Natural killer cell (primary cell): Measurements from ENCODE around the gene GATAD2A. TPM values are rescaled to one million over a fixed set of nuclear protein-coding genes. Genes with fewer than 3 reads are reported as not detected.

Experiments used
- ATAC-seq, 3 donors: fragments of 150-1000 bp in 2 of 3; fragments of 200-7000 bp in 1 of 3; cut with Tn5 transposase; 1 replicate in 1 of 3; 2 replicates in 2 of 3; pipeline ENCODE4 v1.10.0; 2021; ENCODE audit warnings: mild to moderate bottlenecking in 2 of 3, moderate library complexity in 2 of 3
- DNase-seq, 2 donors: peaks; one replicate each; pipeline versions ENCODE4 v3.0.0 to v3.0.0-alpha.2; 2013 to 2021; ENCODE audit warnings: mixed read lengths in 1 of 2
- H3K27ac ChIP-seq: one replicate; pipeline ENCODE4 v1.5.1; 2013; ENCODE audit warnings: mild to moderate bottlenecking, low read length
- H3K27me3 ChIP-seq: one replicate; pipeline ENCODE4 v1.6.1; 2013; ENCODE audit warnings: low read length; ENCODE audit not compliant: control insufficient read depth, insufficient read depth
- H3K36me3 ChIP-seq: one replicate; pipeline ENCODE4 v1.6.1; 2013; ENCODE audit warnings: low read length; ENCODE audit not compliant: control insufficient read depth, insufficient read depth
- H3K4me1 ChIP-seq: one replicate; pipeline ENCODE4 v1.6.1; 2013; ENCODE audit warnings: low read length; ENCODE audit not compliant: control insufficient read depth, insufficient read depth
- H3K4me3 ChIP-seq: one replicate; pipeline ENCODE4 v1.5.1; 2013; ENCODE audit warnings: low read length
- H3K9me3 ChIP-seq: one replicate; pipeline ENCODE4 v1.6.1; 2013; ENCODE audit warnings: low read length; ENCODE audit not compliant: control insufficient read depth, insufficient read depth
- H3K27ac Mint-ChIP-seq, 2 donors: one replicate each; pipeline ENCODE4 v1.8.0; 2022; ENCODE audit warnings: mild to moderate bottlenecking in 2 of 2, mixed read lengths in 2 of 2, moderate library complexity in 1 of 2
- H3K27me3 Mint-ChIP-seq, 2 donors: one replicate each; pipeline ENCODE4 v1.8.0; 2022; ENCODE audit warnings: low read depth in 2 of 2, mixed read lengths in 2 of 2
- H3K36me3 Mint-ChIP-seq: one replicate; pipeline ENCODE4 v1.8.0; 2022; ENCODE audit warnings: mixed read lengths
- H3K4me1 Mint-ChIP-seq, 2 donors: one replicate each; pipeline ENCODE4 v1.8.0; 2022; ENCODE audit warnings: mixed read lengths in 2 of 2
- H3K4me3 Mint-ChIP-seq: one replicate; pipeline ENCODE4 v1.8.0; 2022; ENCODE audit warnings: mild to moderate bottlenecking, moderate library complexity, mixed read lengths
- H3K9me3 Mint-ChIP-seq, 2 donors: one replicate each; pipeline ENCODE4 v1.8.0; 2022; ENCODE audit warnings: mixed read lengths in 2 of 2
- CTCF ChIP-seq: fragments of 200-600 bp; IDR thresholded peaks from one replicate; pipeline ENCODE4 v1.8.0; 2022; ENCODE audit warnings: antibody characterized with exemption
- WGBS: methylation state at CpG from one replicate; pipeline ENCODE4 v1.1.7; 2013; ENCODE audit warnings: missing lambda C conversion rate; ENCODE audit not compliant: insufficient coverage; 5-methylcytosine and 5-hydroxymethylcytosine counted together
- intact Hi-C: fragments of 100-400 bp; cut with micrococcal nuclease; formaldehyde crosslinking; loops from one replicate; pipeline ENCODE4 v1.14.2; 2022
- total RNA-seq, 4 donors: library from RNA; stranded (reverse); fragments of 120-200 nt in 1 of 4; gene quantifications; one replicate each; pipeline versions ENCODE4 v1.2.3 to v1.2.4, GENCODE V29; 2013 to 2022

Gene GATAD2A
- total RNA-seq, 3 donors from 2014 or later (not counting 1 experiment from before 2014, with no cell fraction given), result 209 to 232 (median 230) TPM

DNA sequence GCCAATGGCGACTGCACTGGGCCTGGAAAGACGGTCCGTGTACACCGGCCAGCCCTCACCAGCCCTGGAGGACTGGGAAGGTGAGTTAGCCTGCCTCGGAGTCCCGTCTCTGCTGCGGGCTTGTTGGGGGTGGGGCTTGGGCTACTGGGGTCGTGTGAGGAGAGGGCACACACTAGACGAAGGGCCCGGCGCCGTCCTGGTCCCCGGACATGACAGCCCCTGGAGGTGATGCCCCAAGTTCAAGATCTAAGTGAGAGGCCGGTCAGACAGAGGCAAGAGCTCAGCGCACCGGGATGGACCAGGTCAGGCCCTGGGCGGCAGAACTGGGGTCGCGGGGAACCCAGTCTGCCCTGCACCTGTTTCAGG is 134.2 kb downstream of the GATAD2A start:
- TF ChIP-seq CTCF, result no peak
- Histone ChIP-seq H3K4me3 (no peak overlapping the region), H3K4me1 (peaks cover 37% of the 10 kb centered on the region), H3K36me3 (no peaks in the 10 kb centered on the region), H3K9me3 (no peaks in the 10 kb centered on the region), H3K27ac (no peak overlapping the region), H3K27me3 (peaks cover 16% of the 10 kb centered on the region)
- DNase-seq, result peak in 1 of 2 donors; percentile 43
- 41% methylated on average over 19 of the region's 19 CpGs for WGBS
- H3K9me3 Mint-ChIP-seq, result no peaks in the 10 kb centered on the region
- no peak for ATAC-seq
- intact Hi-C loops, result no loop called here
- peaks cover 0 to 17% of the 10 kb centered on the region in 2 donors for H3K27me3 Mint-ChIP-seq
- peak overlapping the region; percentile 21 for H3K4me3 Mint-ChIP-seq
- peaks cover 13 to 35% of the 10 kb centered on the region in 2 donors for H3K4me1 Mint-ChIP-seq
- no peaks in the 10 kb centered on the region for H3K36me3 Mint-ChIP-seq
- H3K27ac Mint-ChIP-seq, result peak overlapping the region in 1 of 2 donors; percentile 40

DNA sequence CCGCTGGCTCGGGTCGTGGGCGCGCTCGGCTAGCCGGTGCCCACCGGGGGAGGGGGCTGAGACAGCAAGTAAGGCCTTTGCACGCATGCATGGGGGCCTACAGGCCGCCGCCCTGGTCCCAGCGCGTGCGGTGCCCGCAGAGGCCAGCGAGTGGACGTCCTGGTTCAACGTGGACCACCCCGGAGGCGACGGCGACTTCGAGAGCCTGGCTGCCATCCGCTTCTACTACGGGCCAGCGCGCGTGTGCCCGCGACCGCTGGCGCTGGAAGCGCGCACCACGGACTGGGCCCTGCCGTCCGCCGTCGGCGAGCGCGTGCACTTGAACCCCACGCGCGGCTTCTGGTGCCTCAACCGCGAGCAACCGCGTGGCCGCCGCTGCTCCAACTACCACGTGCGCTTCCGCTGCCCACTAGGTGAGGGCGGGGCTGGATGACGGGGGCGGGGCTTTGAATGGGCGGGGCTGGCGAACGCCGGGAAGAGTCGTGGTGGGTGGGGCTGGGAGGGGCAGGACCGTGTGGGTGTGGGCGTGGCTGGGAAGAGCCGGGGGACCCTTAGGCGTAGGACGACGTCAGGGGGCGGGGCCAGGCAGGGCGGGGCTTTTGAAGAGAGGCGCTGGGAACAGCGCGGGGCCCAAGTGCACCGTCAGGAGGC is 134.7 kb downstream of the GATAD2A start:
- intact Hi-C loops, result no loop called here
- Histone ChIP-seq H3K27ac (no peak overlapping the region), H3K4me1 (peaks cover 37% of the 10 kb centered on the region), H3K4me3 (no peak overlapping the region), H3K27me3 (peaks cover 16% of the 10 kb centered on the region), H3K9me3 (no peaks in the 10 kb centered on the region), H3K36me3 (no peaks in the 10 kb centered on the region)
- peaks cover 13 to 35% of the 10 kb centered on the region in 2 donors for H3K4me1 Mint-ChIP-seq
- no peak for TF ChIP-seq CTCF
- no peaks in the 10 kb centered on the region for H3K36me3 Mint-ChIP-seq
- peak overlapping the region; percentile 35 for H3K4me3 Mint-ChIP-seq
- H3K27ac Mint-ChIP-seq, result peak overlapping the region in 1 of 2 donors; percentile 59
- DNase-seq, result peak in 1 of 2 donors; percentile 80
- ATAC-seq, result peak; percentile 41 to 52 (median 46)
- WGBS, result 18% methylated on average over 74 of the region's 74 CpGs
- H3K9me3 Mint-ChIP-seq, result no peaks in the 10 kb centered on the region
- H3K27me3 Mint-ChIP-seq, result peaks cover 0 to 17% of the 10 kb centered on the region in 2 donors

DNA sequence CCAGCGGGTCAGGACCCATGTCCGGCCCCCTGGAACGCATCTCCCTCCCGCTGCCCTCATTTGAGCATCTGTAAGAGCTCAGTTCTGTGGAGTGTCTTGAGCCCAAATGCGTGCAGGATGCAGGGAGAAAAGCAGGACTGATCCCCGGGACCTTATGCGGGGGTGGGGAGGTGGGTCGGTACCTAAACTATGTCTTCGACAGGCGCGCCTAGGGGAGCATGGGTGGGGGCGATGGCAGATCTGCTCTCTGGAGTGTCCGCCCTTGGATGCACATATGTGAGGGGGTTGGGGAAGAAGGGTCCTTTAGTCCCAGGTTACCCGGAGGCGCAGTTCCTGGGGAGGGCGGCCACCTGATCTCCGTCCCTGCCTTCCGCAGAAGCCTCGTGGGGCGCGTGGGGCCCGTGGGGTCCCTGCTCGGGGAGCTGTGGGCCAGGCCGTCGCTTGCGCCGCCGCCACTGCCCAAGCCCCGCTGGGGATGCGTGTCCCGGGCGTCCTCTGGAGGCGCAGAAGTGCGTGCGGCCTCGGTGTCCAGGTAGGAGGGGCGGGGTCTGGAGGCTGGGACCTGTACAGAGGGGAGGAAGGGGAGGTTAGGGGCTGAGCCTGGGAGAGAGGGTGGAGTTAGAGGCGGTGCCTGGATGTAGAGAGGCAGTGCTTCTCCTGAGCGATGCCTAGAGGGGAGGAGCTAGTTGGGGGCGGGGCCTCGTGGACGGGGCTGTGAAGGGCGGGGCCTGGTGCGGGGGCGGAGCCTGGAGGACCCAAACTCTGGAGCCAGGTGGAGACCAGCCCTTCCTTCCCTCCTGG is 135.4 kb downstream of the GATAD2A start:
- peak overlapping the region in 1 of 2 donors; percentile 59 for H3K27ac Mint-ChIP-seq
- H3K36me3 ChIP-seq, result no peaks in the 10 kb centered on the region
- H3K27me3 ChIP-seq, result peaks cover 16% of the 10 kb centered on the region
- intact Hi-C loops, result no loop called here
- H3K4me1 Mint-ChIP-seq, result peaks cover 13 to 35% of the 10 kb centered on the region in 2 donors
- peak overlapping the region; percentile 60 for H3K4me3 Mint-ChIP-seq
- TF ChIP-seq CTCF, result no peak
- WGBS, result 8% methylated on average over 45 of the region's 45 CpGs
- H3K9me3 Mint-ChIP-seq, result no peaks in the 10 kb centered on the region
- ATAC-seq (peak; percentile 71 to 83 (median 75)), DNase-seq (peak; percentile 59 to 83)
- H3K9me3 ChIP-seq, result no peaks in the 10 kb centered on the region
- H3K36me3 Mint-ChIP-seq, result no peaks in the 10 kb centered on the region
- peaks cover 37% of the 10 kb centered on the region for H3K4me1 ChIP-seq
- no peak overlapping the region for H3K4me3 ChIP-seq
- H3K27me3 Mint-ChIP-seq, result peaks cover 0 to 17% of the 10 kb centered on the region in 2 donors
- no peak overlapping the region for H3K27ac ChIP-seq
